ENCODE measurements around the gene C1orf146. TPM values are rescaled to one million over a fixed set of nuclear protein-coding genes. Genes with fewer than 3 reads are reported as not detected.
"Not testable (repeated sequence)": the region's sequence is repeated elsewhere in the genome, so short reads cannot be mapped to it uniquely, and the experiment has no call there.

C1orf146 gene
- total RNA-seq, 2 donors from 2014 or later, result not detected

- Histone ChIP-seq H3K4me3 (no peak overlapping the region), H3K36me3 (peaks cover 4% of the 10 kb centered on the region), H3K4me1 (ENCODE audit: control insufficient read depth in 1 of 2, low read depth in 2 of 2) (no peaks in the 10 kb centered on the region), H3K27ac (no peak overlapping the region), H3K9me3 (no peaks in the 10 kb centered on the region), H3K27me3 (replicated peaks; ENCODE audit: insufficient read depth) (no peaks in the 10 kb centered on the region)
- DNase-seq (ENCODE audit: low spot score), result no peak
- no peak for ATAC-seq (ENCODE audit: insufficient number of reproducible peaks, low FRiP score, low read depth)
- no peak for TF ChIP-seq CTCF (IDR thresholded peaks at IDR 0.05)
These were observed 44.8 kb downstream of the C1orf146 start for GRCh38 chr1:92262516-92262915.

- ATAC-seq (ENCODE audit: insufficient number of reproducible peaks, low FRiP score, low read depth) (no peak), DNase-seq (ENCODE audit: low spot score) (no peak)
- Histone ChIP-seq H3K27ac (no peak overlapping the region), H3K36me3 (no peaks in the 10 kb centered on the region), H3K4me3 (no peak overlapping the region), H3K9me3 (no peaks in the 10 kb centered on the region), H3K4me1 (ENCODE audit: control insufficient read depth in 1 of 2, low read depth in 2 of 2) (no peaks in the 10 kb centered on the region), H3K27me3 (replicated peaks; ENCODE audit: insufficient read depth) (no peaks in the 10 kb centered on the region)
- no peak for TF ChIP-seq CTCF (IDR thresholded peaks at IDR 0.05)
These were observed 55.3 kb downstream of the C1orf146 start for GRCh38 chr1:92273039-92273438.

GRCh38 chr1:92274939-92275338 is 57.2 kb downstream of the C1orf146 start:
- TF ChIP-seq CTCF (IDR thresholded peaks at IDR 0.05), result no peak
- no peak overlapping the region for H3K27ac ChIP-seq
- H3K27me3 ChIP-seq (replicated peaks; ENCODE audit: insufficient read depth), result no peaks in the 10 kb centered on the region
- no peak for ATAC-seq (ENCODE audit: insufficient number of reproducible peaks, low FRiP score, low read depth)
- H3K4me3 ChIP-seq, result no peak overlapping the region
- no peaks in the 10 kb centered on the region for H3K36me3 ChIP-seq
- DNase-seq (ENCODE audit: low spot score), result no peak
- H3K9me3 ChIP-seq, result no peaks in the 10 kb centered on the region
- no peaks in the 10 kb centered on the region for H3K4me1 ChIP-seq (ENCODE audit: control insufficient read depth in 1 of 2, low read depth in 2 of 2)

- no peak overlapping the region for H3K4me3 ChIP-seq
- H3K9me3 ChIP-seq, result no peaks in the 10 kb centered on the region
- ATAC-seq (ENCODE audit: insufficient number of reproducible peaks, low FRiP score, low read depth), result no peak
- DNase-seq (ENCODE audit: low spot score), result no peak
- no peak overlapping the region for H3K27ac ChIP-seq
- no peak for TF ChIP-seq CTCF (IDR thresholded peaks at IDR 0.05)
- H3K36me3 ChIP-seq, result no peaks in the 10 kb centered on the region
- H3K27me3 ChIP-seq (replicated peaks; ENCODE audit: insufficient read depth), result no peaks in the 10 kb centered on the region
- H3K4me1 ChIP-seq (ENCODE audit: control insufficient read depth in 1 of 2, low read depth in 2 of 2), result no peaks in the 10 kb centered on the region
These were observed 58.4 kb downstream of the C1orf146 start for GRCh38 chr1:92276082-92276481.

GRCh38 chr1:92277105-92277723 is 59.5 kb downstream of the C1orf146 start:
- no peak for TF ChIP-seq CTCF (IDR thresholded peaks at IDR 0.05)
- H3K27ac ChIP-seq, result no peak overlapping the region
- H3K4me1 ChIP-seq (ENCODE audit: control insufficient read depth in 1 of 2, low read depth in 2 of 2), result no peaks in the 10 kb centered on the region
- no peaks in the 10 kb centered on the region for H3K36me3 ChIP-seq
- no peak overlapping the region for H3K4me3 ChIP-seq
- DNase-seq (ENCODE audit: low spot score) (no peak), ATAC-seq (ENCODE audit: insufficient number of reproducible peaks, low FRiP score, low read depth) (no peak)
- H3K27me3 ChIP-seq (replicated peaks; ENCODE audit: insufficient read depth), result no peaks in the 10 kb centered on the region
- H3K9me3 ChIP-seq, result no peaks in the 10 kb centered on the region

GRCh38 chr1:92279781-92280180 is 62.1 kb downstream of the C1orf146 start:
- H3K36me3 ChIP-seq, result not testable (repeated sequence)

GRCh38 chr1:92281411-92281810 is 63.7 kb downstream of the C1orf146 start:
- H3K9me3 ChIP-seq; ATAC-seq (ENCODE audit: insufficient number of reproducible peaks, low FRiP score, low read depth); H3K4me3 ChIP-seq; H3K27ac ChIP-seq; H3K4me1 ChIP-seq (ENCODE audit: control insufficient read depth in 1 of 2, low read depth in 2 of 2); DNase-seq (ENCODE audit: low spot score); H3K27me3 ChIP-seq (replicated peaks; ENCODE audit: insufficient read depth); H3K36me3 ChIP-seq: not testable (repeated sequence)

More at GRCh38 chr1:92279781-92280180, 62.1 kb downstream of the C1orf146 start:
- DNase-seq (ENCODE audit: low spot score); H3K27ac ChIP-seq; H3K4me1 ChIP-seq (ENCODE audit: control insufficient read depth in 1 of 2, low read depth in 2 of 2); ATAC-seq (ENCODE audit: insufficient number of reproducible peaks, low FRiP score, low read depth); H3K9me3 ChIP-seq; H3K4me3 ChIP-seq; H3K27me3 ChIP-seq (replicated peaks; ENCODE audit: insufficient read depth): not testable (repeated sequence)
